Activated CD4-positive, alpha-beta T cell treated with anti-CD3 and anti-CD28 coated beads for 24 hours (primary cell): ENCODE measurements around the gene HCRTR1.

Source experiments
- DNase-seq, 2 donors: peaks; one replicate each; pipeline ENCODE4 v3.0.0-alpha.2; 2020; ENCODE audit warnings: low read depth in 2 of 2

Gene HCRTR1

GRCh38 chr1:31617218-31617915 is at the start of gene HCRTR1:
TSS of gene HCRTR1 (plus strand) at chr1:31617689. CDS start at chr1:31619193, 1,504 bp downstream.
- no peak for DNase-seq

- DNase-seq: no peak
Observed at GRCh38 chr1:31567956-31568570, 49.4 kb upstream of the HCRTR1 start.

- no peak for DNase-seq
Observed at GRCh38 chr1:31568895-31569595, 48.4 kb upstream of the HCRTR1 start.

- DNase-seq: no peak
Observed at GRCh38 chr1:31569596-31570173, 47.8 kb upstream of the HCRTR1 start.

- DNase-seq: no peak
Observed at GRCh38 chr1:31570228-31570627, 47.3 kb upstream of the HCRTR1 start.

- no peak for DNase-seq
Observed at GRCh38 chr1:31570906-31571305, 46.6 kb upstream of the HCRTR1 start.

- DNase-seq: no peak
Observed at GRCh38 chr1:31571340-31572295, 45.9 kb upstream of the HCRTR1 start.

- no peak for DNase-seq
Observed at GRCh38 chr1:31572323-31573104, 45.0 kb upstream of the HCRTR1 start.

GRCh38 chr1:31573261-31573660 is 44.2 kb upstream of the HCRTR1 start:
- DNase-seq: no peak

GRCh38 chr1:31574749-31575368 is 42.6 kb upstream of the HCRTR1 start:
- no peak for DNase-seq

GRCh38 chr1:31575369-31576140 is 41.9 kb upstream of the HCRTR1 start:
- no peak for DNase-seq

- DNase-seq: no peak
Observed at GRCh38 chr1:31576201-31576669, 41.3 kb upstream of the HCRTR1 start, which contains the start of gene TINAGL1. TSS of gene TINAGL1 (plus strand) at chr1:31576515. CDS start at chr1:31577149, 634 bp downstream.

- DNase-seq: no peak
Observed at GRCh38 chr1:31576743-31577455, 40.6 kb upstream of the HCRTR1 start.

- no peak for DNase-seq
Observed at GRCh38 chr1:31577515-31578192, 39.8 kb upstream of the HCRTR1 start.

- no peak for DNase-seq
Observed at GRCh38 chr1:31579374-31579773, 38.1 kb upstream of the HCRTR1 start.

- DNase-seq: no peak
Observed at GRCh38 chr1:31580513-31580870, 37.0 kb upstream of the HCRTR1 start.

GRCh38 chr1:31580891-31581603 is 36.4 kb upstream of the HCRTR1 start:
- no peak for DNase-seq
